Omental fat pad (tissue), 4 donors: ENCODE measurements around the gene HADHA. TPM values are rescaled to one million over a fixed set of nuclear protein-coding genes. Genes with fewer than 3 reads are reported as not detected.

Experiments used
- ATAC-seq: fragments of 150-250 bp; one replicate; pipeline ENCODE4 v1.9.1; 2016; ENCODE audit warnings: mild to moderate bottlenecking, moderate library complexity; ENCODE audit not compliant: low FRiP score
- DNase-seq: peaks from one replicate; pipeline ENCODE4 v3.0.0-alpha.2; 2019; ENCODE audit warnings: low spot score
- CTCF ChIP-seq, 3 donors: fragments of 450-650 bp; IDR thresholded peaks; one replicate each; pipeline ENCODE4 v1.5.1; 2016 to 2017; ENCODE audit warnings: antibody characterized with exemption in 3 of 3, mild to moderate bottlenecking in 3 of 3, moderate library complexity in 2 of 3
- total RNA-seq, 4 donors: library from RNA; depleted of rRNA; stranded (reverse); fragments of >200 nt; gene quantifications; one replicate each; pipeline ENCODE4 v1.1.0, GENCODE V29; 2016

Gene HADHA
- total RNA-seq, 4 donors from 2014 or later = 144 to 196 (median 159) TPM

DNA sequence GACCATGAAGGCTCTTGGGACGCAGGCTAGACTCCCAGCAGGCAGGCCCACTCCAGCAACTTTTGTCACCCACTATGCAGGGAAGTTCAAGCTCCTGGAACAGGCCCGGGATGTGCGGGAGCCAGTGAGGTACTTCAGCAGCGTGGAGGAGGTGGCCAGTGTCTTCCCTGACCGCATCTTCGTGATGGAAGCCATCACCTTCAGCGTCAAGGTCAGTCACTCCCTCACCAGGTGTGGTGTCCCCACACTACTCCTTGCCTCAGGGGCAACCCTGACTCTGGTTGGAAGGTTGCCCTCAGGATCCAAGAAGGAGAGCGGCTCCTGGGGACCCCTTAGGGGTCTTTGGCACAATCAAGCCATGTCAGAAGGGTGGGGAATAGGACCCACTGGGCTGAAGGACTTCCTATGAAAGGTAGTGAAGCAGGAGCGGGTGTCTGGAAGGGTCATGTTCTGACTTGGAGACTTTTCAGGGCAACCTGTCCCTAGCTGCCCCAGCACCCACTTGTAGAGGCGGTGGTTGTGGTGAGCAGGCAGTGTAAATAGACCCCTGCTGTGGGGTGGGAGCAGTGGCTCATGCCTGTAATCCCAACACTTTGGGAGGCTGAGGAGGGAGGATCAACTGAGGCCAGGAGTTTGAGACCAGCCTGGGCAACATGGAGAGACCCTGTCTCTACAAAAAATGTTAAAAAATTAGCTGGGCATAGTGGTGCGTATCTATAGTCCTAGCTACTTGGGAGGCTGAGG lies 61.4 kb downstream of the HADHA start:
- no peak for DNase-seq
- TF ChIP-seq CTCF (IDR thresholded peaks at IDR 0.05) = no peak
- no peak for ATAC-seq

DNA sequence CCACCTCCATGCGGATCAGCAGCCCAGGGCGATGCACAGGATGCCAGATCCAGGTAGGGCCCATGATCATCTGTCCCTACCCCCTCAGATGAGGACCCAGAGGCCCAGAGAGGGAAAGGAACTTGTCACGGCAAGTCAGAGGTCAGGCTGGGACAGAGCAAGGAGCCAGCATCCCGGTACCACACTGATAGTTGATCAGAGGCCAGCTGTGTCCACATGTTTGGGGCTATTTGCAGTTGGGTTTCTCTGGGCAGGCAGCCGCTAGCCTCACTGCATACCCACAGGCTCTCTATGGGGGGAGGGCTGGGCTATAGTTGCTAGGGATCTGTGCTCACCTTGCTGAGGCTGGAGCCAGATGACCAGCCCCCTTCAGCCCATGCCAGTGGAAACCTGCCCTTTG lies 62.0 kb downstream of the HADHA start:
- no peak for ATAC-seq
- DNase-seq = no peak
- no peak for TF ChIP-seq CTCF (IDR thresholded peaks at IDR 0.05)

DNA sequence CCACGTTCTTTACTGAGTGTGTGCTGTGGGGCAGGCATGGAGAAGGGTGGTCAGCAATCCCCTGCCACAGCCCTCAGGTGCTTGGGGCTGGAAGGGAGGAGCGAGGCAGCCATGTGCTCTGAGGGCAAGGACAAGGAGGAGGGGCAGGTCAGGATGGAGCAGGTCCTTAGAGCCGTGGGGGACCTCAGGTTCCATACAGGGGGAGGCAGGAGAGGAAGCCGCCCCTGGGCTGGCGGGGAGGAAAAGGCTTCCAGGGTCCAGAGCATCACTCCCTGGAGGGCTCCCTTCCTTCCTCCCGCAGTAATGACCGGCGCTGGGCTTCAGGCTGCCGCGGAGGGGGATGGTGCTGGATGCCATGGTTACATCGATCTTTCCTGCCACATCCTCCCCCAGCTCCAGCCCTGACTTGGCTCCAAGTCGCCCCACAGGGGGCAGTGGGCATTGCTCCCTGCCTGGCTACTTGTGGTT lies 65.0 kb downstream of the HADHA start:
- ATAC-seq (no peak), DNase-seq (no peak)
- no peak for TF ChIP-seq CTCF (IDR thresholded peaks at IDR 0.05)

GRCh38 chr2:26178746-26179436 lies 65.5 kb downstream of the HADHA start:
- peak; percentile 8 for ATAC-seq
- no peak for DNase-seq
- no peak for TF ChIP-seq CTCF (IDR thresholded peaks at IDR 0.05)

GRCh38 chr2:26178246-26178645 lies 66.2 kb downstream of the HADHA start:
- TF ChIP-seq CTCF (IDR thresholded peaks at IDR 0.05) = no peak
- no peak for ATAC-seq
- no peak for DNase-seq

DNA sequence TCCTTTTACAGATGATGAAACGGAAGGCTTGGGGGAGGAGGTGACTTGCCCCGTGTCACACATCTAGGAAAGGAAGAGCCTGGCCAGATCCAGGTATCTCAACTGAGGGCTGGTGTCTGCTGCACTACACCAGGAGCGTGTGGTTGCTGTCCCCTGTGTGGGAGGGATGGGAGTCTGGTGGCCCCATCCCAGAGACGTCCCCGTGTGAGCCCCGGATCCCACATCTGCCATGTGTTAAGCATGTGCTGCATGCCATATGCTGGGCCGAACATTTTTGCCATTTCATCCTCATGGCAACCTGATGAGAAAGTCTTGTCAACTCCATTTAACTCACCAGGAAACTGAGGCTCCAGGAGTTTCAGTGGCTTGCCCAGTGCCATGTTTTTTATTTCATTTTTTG lies 67.3 kb downstream of the HADHA start:
- DNase-seq (no peak), ATAC-seq (no peak)
- no peak for TF ChIP-seq CTCF (IDR thresholded peaks at IDR 0.05)

- no peak for TF ChIP-seq CTCF (IDR thresholded peaks at IDR 0.05)
- no peak for ATAC-seq
- DNase-seq = no peak
Measured at GRCh38 chr2:26176279-26176615, 68.2 kb downstream of the HADHA start.
